Posterior vena cava (tissue), 2 donors: ENCODE measurements around the gene CNTRL. TPM values are rescaled to one million over a fixed set of nuclear protein-coding genes. Genes with fewer than 3 reads are reported as not detected.
A peak's percentile ranks its signal among the peaks of the same experiment; 100 is the strongest.
"Not testable (repeated sequence)": the region's sequence is repeated elsewhere in the genome, so short reads cannot be mapped to it uniquely, and the experiment has no call there.

Experiments used
- DNase-seq: peaks from one replicate; pipeline ENCODE4 v3.0.0-alpha.2; 2020; ENCODE audit warnings: low spot score
- intact Hi-C, 2 donors: fragments of 100-400 bp; cut with DNase I; formaldehyde crosslinking; loops; one replicate each; pipeline versions ENCODE4 v1.14.1 to v1.14.2; 2022 to 2023
- long read RNA-seq, 2 donors: library from polyadenylated mRNA; unstranded; transcript quantifications; one replicate each; pipeline ENCODE4 v2.0.0, GENCODE V29; 2020 to 2021
- total RNA-seq, 2 donors: library from RNA; stranded (reverse); fragmentation: NEBNext Ultra II Directional; extraction: Animal tissue kit (Norgen Biotek cat#: 25700); gene quantifications; one replicate each; pipeline ENCODE4 v1.2.1, GENCODE V29; 2021
- donor health status: DM: yes; HTN: yes; CAD: no.
- donor health status: DM: yes; HTN: yes; CAD: no.

The CNTRL gene, protein sequence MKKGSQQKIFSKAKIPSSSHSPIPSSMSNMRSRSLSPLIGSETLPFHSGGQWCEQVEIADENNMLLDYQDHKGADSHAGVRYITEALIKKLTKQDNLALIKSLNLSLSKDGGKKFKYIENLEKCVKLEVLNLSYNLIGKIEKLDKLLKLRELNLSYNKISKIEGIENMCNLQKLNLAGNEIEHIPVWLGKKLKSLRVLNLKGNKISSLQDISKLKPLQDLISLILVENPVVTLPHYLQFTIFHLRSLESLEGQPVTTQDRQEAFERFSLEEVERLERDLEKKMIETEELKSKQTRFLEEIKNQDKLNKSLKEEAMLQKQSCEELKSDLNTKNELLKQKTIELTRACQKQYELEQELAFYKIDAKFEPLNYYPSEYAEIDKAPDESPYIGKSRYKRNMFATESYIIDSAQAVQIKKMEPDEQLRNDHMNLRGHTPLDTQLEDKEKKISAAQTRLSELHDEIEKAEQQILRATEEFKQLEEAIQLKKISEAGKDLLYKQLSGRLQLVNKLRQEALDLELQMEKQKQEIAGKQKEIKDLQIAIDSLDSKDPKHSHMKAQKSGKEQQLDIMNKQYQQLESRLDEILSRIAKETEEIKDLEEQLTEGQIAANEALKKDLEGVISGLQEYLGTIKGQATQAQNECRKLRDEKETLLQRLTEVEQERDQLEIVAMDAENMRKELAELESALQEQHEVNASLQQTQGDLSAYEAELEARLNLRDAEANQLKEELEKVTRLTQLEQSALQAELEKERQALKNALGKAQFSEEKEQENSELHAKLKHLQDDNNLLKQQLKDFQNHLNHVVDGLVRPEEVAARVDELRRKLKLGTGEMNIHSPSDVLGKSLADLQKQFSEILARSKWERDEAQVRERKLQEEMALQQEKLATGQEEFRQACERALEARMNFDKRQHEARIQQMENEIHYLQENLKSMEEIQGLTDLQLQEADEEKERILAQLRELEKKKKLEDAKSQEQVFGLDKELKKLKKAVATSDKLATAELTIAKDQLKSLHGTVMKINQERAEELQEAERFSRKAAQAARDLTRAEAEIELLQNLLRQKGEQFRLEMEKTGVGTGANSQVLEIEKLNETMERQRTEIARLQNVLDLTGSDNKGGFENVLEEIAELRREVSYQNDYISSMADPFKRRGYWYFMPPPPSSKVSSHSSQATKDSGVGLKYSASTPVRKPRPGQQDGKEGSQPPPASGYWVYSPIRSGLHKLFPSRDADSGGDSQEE (N-terminal part only)
- total RNA-seq, result 10 to 100 TPM; 13.6 to 15.2 TPM
- long read RNA-seq, donor 1, partial matches to known transcripts, result 2 of 2 reads
- long read RNA-seq, donor 1, other reads (novel, unspliced or antisense), result 0 of 2 reads
- long read RNA-seq, donor 2, partial matches to known transcripts, result 24 of 28 reads
- long read RNA-seq, donor 2, other reads (novel, unspliced or antisense), result 4 of 28 reads

- intact Hi-C loops, result loop anchor here in 1 of 2 donors (5.0 kb wide), 1 partner anchor 708 kb away; no protein-coding TSS in a partner anchor
- DNase-seq, result peak; percentile 97
Observed at GRCh38 chr9:121074370-121075250, at the start of gene CNTRL. TSS of gene CNTRL (plus strand) at chr9:121074955. CDS start at chr9:121088327, 13,372 bp downstream.

DNA sequence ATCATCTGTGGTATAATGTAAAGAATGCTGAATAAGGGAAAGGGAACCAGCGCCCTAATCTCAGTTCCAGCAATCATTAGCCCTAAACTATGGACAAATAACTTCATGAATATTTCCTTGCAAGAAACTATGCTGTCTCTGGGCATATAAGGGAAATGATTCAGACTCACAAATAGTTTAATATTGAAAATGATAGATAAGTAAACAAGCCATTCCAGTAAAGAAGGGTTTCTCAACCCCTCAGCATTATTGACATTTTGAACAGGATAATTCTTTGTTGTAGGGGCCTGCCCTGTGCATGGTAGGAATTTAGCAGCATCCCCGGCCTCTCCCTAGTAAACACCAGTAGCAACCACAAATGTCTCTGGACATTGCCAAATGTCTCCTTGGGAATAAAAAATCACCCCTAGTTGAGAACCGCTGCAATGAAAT lies 48.5 kb upstream of the CNTRL start:
- DNase-seq, result no peak

GRCh38 chr9:121026768-121027167 lies 48.0 kb upstream of the CNTRL start:
- no peak for DNase-seq
- intact Hi-C loops, result no loop called here

More for the DNA sequence above, 48.5 kb upstream of the CNTRL start:
- intact Hi-C loops, result no loop called here

DNA sequence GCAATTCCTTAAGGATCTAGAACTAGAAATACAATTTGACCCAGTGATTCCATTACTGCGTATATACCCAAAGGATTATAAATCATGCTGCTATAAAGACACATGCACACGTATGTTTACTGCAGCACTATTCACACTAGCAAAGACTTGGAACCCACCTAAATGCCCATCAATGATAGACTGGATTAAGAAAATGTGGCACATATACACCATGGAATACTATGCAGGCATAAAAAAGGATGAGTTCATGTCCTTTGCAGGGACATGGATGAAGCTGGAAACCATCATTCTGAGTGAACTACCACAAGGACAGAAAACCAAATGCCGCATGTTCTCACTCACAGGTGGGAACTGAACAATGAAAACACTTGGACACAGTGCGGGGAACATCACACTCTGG lies 46.5 kb upstream of the CNTRL start:
- intact Hi-C loops, DNase-seq: not testable (repeated sequence)

- DNase-seq, result no peak
- intact Hi-C loops, result no loop called here
Observed at GRCh38 chr9:121029469-121029868, 45.3 kb upstream of the CNTRL start.

- intact Hi-C loops, result no loop called here
Observed at GRCh38 chr9:121034529-121034928, 40.2 kb upstream of the CNTRL start.

GRCh38 chr9:121035717-121036116 lies 39.0 kb upstream of the CNTRL start:
- DNase-seq, intact Hi-C loops: not testable (repeated sequence)

More at GRCh38 chr9:121034529-121034928, 40.2 kb upstream of the CNTRL start:
- no peak for DNase-seq

GRCh38 chr9:121038362-121038761 lies 36.4 kb upstream of the CNTRL start:
- intact Hi-C loops, result no loop called here
- no peak for DNase-seq

- no peak for DNase-seq
- intact Hi-C loops, result no loop called here
Observed at GRCh38 chr9:121038804-121039203, 36.0 kb upstream of the CNTRL start.

- no peak for DNase-seq
- intact Hi-C loops, result no loop called here
Observed at GRCh38 chr9:121048175-121048574, 26.6 kb upstream of the CNTRL start.

DNA sequence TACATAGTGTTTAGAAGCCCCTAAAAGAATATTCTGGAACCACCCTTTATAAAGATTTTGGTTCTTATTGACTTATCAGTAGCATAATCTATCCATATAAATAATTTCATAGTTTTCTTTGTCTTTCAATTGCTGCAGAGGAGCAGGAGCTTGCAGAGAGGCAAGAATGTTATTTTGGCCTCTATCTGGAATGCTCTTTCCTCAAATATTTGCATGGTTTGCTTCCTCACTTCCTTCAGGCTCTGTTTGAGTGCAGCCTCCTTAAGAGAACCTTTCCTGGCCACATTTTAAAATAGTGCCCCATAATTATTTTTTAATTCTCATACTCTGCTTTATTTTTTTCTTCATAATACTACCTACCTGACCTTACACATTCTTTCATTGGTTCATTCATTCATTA lies 26.1 kb upstream of the CNTRL start:
- intact Hi-C loops, result no loop called here
- no peak for DNase-seq

GRCh38 chr9:121050128-121050988 lies 24.4 kb upstream of the CNTRL start, which contains the start of gene C5:
TSS of gene C5 (minus strand) at chr9:121050275. CDS start at chr9:121050246, 29 bp downstream.
- no peak for DNase-seq
- intact Hi-C loops, result no loop called here

DNA sequence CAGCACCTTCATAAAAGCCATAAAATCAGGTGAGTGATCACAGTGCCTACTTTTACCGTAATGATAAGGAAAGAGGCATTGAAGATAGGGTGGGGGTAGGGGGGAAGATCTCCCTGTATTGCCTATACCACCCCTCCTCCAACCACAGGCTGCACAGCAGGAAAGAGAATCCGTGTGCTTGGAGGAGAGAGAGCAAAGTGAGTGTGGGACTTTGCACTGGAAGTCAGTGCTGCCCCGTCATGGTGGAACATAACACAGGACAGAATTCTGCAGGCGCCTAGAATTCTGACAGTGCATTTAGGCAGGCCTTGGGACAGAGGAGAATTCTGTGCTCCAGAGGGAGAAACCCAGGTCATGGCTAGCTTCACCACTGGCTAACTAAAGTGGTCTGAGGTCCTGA lies 21.2 kb upstream of the CNTRL start:
- DNase-seq, result no peak
- intact Hi-C loops, result no loop called here

- intact Hi-C loops, result loop anchor here in 1 of 2 donors (5.0 kb wide), 1 partner anchor 298 kb away; no protein-coding TSS in a partner anchor
- no peak for DNase-seq
Observed at GRCh38 chr9:121055642-121056143, 19.1 kb upstream of the CNTRL start.

- no peak for DNase-seq
- intact Hi-C loops, result loop anchor here in 1 of 2 donors (5.0 kb wide), 1 partner anchor 301 kb away; no protein-coding TSS in a partner anchor
Observed at GRCh38 chr9:121057821-121058220, 16.9 kb upstream of the CNTRL start.

GRCh38 chr9:121059513-121059912 lies 15.2 kb upstream of the CNTRL start:
- intact Hi-C loops, result loop anchor here in 1 of 2 donors (5.0 kb wide), 1 partner anchor 302 kb away; no protein-coding TSS in a partner anchor
- DNase-seq, result no peak
